SK-N-DZ (cell line): ENCODE results near the gene RNF217.
"Not testable (repeated sequence)": the region's sequence is repeated elsewhere in the genome, so short reads cannot be mapped to it uniquely, and the experiment has no call there.

ENCODE experiments used
- DNase-seq: peaks from one replicate; pipeline ENCODE4 v3.0.0-alpha.2; 2015; ENCODE audit warnings: low spot score

The RNF217 gene

DNA sequence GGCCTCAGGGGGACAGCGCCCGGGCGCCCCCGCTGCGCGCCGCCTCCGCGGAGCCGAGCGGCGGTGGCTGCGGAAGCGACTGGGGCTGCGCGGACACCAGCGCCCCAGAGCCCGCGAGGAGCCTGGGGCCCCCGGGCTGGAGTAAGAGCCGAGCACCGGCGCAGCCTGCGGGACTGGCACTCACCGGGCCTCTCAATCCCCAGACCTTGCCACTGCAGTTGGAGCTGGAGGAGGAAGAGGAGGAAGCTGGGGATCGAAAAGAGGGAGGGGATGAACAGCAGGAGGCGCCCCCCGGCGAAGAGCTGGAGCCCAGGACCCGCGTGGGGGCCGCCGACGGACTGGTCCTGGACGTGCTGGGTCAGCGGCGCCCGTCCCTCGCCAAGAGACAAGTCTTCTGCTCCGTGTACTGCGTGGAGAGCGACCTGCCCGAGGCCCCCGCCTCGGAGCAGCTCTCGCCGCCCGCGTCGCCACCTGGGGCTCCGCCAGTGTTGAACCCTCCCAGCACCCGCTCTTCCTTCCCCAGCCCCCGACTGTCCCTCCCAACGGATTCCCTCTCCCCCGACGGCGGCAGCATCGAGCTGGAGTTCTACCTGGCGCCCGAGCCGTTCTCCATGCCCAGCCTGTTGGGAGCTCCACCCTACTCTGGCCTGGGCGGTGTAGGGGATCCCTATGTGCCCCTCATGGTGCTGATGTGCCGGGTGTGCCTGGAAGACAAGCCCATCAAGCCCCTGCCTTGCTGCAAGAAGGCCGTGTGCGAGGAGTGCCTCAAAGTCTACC is 590 bp downstream of the RNF217 start:
- peak; percentile 25 for DNase-seq

DNA sequence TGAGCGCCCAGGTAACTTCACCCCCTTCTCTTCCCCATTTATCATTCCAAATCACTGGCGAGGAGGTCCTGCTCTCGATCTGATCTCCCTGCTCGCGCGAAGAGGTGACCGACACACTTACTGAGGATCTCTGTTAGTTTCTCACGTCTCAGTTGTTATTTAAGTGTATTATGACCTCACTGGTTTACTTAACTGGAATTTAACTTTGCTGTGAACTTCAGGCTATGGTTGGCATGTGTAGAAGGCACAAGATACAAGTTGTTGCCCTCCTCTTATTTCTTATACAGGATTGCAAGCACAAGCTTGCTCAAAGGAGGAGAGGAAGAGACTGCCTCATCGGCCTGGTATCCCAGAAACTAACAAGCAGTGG is 1.2 kb downstream of the RNF217 start:
- peak; percentile 5 for DNase-seq

DNA sequence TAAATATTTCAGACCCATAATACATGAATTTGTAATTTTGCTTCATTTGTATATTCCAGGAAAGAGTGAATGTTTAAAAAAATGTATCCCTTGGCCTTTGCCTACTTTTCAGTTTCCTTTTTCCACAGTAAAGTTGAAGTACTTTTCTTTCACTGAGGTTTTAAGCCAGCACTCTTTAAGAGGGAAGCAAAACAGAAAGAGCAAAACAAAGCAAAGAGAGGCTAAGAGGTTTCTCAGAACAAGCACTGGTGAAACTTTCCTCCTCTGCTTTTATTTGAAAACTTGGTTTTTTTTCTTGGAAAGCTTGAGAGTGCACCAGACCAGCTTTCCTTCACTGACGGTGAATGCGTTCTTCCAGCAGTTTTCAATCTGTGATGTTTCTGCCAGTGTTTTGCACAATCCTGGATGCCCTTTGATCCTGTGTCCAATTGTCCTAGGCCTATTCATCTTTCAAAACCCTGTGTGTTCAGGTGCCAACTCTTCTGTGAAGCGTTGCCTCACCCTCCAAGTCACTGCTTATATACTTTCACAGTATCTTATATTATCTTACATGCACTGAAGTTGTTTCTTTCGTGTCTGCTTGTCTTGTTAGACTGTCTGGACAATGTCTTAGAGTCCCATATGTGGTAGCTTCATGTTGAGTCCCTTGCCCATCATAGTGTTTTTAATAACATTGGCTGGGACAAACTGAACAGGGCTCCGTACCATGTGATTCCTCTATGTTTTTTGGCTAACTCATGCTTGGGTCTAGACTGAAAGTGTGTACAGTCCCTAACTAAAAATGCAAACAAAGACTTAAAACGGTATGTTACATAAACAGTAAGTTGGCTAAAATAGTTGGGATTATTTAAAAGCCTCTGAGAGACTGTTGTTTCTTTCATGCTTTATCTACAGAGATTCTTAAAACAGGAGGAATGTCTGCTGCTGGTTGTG is 1.9 kb downstream of the RNF217 start:
- DNase-seq: peak; percentile 27

DNA sequence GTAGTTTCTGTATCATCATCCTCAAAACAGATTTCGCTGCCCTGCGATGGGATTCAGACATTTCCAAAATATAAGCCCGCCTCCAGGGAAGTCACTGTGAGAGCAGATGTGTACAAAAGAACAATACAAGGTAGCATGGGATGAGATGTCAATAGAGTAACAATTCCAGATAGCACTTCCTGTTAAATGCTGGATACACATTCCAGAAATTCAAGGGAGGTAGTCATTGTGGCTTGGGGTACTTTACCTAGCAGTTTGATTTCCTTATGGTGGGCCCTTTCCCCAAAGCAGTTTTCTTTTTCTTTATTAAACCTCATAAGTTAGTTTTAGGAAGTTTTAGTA is 2.5 kb downstream of the RNF217 start:
- DNase-seq: no peak

DNA sequence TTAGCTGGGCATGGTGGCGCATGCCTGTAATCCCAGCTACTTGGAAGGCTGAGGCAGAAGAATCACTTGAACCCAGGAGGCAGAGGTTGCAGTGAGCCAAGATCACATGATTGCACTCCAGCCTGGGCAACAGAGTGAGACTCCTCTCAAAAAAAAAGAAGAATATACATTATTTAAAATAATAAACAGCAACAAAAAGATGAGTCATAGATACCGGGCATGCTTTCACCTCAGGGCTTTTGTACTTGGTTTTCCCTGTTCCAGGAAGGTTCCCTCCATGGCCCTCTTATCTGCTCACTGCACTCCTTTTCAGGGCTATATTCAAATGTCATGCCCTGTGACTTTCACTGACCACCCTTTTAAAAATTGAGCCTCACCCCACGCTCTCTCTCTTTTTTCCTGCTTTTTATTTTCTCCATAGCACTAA is 3.2 kb downstream of the RNF217 start:
- DNase-seq: not testable (repeated sequence)

DNA sequence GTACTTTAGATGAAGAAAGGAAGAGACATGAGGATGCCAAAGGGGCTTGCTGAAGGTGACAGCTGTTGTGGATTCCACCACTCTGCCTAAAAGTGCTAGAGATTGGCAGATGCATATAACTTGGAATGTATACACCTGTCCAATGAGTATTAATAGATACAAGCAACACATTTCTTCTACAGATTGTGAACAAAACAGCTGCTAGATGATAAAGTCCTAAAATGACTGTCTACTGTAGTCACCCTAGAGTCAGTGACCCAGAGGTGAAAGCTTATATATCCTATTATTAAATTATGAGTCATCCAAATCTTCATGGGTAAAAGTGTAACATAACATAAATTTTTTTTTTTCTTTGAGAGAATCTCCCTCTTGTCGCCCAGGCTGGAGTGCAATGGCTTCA is 5.2 kb downstream of the RNF217 start:
- DNase-seq: no peak

DNA sequence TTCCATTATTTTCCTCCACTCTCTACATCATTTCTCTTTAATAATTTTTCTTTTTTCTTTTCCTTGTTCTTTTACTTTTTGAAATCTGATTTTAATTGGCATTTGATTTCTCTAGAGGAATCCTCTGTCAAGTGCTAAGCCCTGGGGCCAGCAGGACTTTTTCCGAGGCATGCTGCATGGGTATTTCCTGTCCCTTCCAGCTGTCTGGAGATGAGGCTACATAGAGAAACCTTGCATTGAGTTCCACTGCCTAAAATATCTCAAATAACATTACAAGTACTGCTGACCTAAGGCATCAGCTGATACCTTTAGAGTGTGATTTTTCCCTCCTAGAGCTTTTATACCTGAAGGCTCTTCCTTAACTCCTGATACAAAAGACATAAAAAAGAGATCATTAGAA is 6.2 kb downstream of the RNF217 start:
- DNase-seq: no peak

DNA sequence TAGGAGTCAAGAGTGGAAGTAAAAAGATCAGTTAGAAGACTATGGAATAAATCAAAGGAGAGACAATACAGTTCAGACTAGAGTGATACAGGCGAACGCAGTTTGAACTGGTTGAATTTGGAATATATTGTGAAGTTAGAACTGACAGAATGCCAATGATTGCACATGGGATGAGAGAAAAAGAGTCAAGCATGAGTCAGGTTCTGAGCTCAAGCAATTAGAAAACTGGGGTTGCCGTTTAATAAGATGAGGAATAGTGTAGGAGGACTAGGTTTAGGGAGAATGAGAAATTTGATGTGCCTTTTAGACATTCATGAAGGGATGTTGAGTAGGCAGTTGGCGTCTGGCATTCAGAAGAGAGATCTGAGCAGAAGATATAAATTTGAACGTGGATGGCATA is 8.0 kb downstream of the RNF217 start:
- no peak for DNase-seq

DNA sequence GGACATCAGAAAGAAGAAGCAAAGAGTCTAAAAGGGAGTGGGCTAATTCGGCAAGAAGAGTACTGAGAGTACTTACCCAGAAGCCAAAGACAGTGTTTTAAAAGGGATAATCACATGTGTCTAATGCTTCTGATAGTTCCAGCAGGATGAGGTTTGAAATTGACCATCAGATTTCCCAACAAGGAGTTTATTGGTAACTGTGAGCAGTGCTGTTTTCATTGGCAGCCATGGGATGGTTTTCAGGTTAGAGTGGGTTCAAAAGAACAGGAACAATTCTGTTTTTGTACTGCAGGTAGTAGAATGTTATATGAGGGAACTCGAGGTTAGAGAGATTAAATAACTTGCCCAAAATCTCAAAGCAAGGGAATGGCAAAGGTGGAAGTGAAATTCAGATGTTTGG is 8.5 kb downstream of the RNF217 start:
- no peak for DNase-seq

DNA sequence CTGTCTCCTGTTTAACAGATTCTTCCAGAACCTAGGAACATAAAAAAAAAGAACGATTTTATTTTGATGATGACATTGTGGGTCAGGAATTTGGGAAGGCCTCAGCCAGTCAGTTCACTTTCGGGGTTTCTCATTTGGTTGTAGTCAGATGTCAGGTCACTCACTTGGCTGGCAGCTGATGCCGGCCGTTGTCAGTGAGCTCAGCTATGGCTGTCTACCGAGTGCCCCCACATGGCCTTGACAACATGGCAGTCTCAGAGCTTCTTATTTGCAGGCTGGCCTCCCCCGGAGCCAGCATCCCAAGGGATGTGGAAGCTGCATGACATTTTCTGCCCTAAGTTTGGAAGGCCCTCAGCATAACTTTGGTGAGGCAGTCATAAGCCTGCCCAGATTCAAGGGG is 11.5 kb downstream of the RNF217 start:
- DNase-seq: no peak

DNA sequence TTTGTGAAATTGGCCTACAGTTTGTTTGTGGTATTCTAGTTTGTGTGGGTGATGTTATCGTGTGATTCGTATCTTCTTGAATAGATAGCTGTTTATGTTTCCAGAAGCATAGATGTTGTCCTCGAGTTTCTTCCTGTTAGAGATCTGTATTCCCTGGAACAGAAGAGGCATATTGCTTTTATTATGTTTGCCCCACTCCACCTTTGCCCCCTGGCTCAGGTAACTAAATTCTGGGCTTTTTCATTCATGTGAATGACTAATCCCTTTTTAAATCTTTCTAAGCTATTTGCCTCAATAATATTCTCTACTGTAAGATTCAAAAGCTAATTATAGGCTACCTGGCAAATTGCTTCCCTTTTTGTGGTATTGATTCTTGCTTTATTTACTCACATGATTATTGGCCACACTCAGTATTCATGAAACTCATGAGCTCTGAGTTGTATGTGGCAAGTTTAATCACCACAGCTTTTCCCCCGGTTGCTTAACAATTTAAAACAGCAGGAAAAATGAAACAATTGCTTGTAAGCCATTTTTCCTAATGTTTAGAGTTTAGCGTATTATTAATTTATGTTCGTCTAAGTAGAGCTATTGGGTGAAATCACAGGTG is 12.6 kb downstream of the RNF217 start:
- no peak for DNase-seq

DNA sequence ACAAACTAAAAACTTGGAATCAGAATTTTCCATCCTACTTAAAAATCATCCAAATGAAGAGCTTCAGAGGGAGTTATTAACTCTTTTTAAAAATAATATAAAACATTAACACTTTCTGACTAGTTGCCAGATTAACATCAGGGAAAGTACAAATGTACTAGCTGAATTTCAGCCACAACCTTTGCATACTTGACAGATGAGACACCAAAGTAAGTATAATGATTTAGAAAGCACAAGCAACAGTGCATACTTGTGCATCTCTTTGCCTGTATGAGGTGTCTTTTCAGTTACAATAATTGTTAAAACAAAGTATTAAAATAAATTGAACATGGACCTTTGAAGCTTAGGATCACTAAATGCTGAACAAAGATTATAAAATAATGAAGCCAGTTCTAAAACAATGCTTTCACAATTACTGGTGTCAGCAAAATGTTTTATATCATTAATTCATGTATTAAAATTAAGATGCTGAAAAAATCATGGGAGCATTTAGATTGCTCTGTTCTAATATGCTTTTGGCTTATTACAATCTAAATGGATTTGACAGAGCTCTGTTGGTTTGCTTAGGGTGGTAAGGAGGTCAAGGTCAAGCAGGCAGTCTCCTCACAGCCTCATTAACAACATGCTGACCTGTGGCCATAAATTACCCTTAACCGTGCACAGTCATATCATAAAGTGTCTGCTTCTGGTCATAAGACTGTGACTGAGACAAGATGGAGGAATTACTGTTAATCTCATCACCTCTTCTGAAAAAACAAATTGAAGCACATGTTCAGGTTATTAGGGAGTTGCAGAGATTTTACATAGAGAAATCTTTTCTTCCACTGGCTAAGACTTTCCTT is 15.1 kb downstream of the RNF217 start:
- DNase-seq: peak; percentile 51

DNA sequence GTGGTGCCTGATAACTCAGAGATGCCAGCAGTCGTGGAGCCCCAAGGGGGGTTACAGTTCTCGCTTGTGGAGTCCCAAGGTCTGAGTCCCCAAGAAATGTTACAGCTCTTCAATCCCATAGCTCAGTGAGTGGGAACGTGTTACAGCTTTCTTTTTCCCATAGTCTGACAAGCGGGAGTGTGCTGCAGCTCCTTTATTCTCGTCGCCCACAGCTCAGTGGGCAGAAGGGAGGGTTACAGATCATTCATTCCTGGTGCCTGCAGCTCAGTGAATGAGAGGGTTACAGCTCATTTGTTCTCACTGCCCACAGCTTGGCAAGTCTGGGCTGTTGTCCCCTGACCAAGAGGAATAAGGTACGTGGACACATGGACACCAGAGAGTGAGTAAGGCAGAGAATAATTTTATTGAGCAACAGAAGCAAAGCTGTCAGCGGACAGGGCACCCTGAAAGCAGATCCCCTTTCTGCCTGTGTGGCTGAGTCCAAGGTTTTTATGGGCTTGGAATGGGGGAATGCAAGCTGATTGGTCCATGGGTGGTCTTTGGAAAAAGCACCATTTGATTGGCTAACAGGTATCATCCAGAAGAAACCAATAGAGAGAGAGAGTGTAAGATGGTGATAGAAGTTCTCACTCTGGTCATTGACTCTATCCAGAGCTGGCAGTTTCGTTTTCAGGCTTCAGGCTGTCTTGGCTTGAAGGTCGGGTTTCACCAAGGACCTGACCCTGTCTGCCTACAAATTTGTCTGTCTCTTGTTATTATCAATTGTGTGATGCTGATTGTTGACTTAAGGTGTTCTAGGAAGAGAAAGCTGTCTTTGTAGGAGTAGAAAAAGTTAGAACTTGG is 16.4 kb downstream of the RNF217 start:
- no peak for DNase-seq

DNA sequence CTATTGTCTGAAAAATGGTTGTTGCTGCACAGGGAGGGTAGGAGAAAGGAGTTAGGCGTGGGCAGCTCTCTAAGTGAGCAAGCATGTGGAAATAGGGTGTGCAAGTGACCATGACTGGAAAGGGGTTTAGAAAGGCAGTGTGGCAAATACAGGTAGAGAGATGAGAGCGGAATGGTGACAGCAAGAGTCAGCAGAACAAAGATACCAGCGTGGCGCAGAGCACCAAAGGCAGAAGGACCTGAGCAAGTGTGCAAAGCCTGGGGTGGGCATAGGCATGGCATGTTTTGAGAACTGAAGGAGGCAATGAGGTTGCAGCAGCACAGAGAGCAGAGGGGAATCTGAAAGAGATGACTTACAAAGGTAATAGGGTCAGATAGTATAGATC is 17.0 kb downstream of the RNF217 start:
- DNase-seq: no peak

DNA sequence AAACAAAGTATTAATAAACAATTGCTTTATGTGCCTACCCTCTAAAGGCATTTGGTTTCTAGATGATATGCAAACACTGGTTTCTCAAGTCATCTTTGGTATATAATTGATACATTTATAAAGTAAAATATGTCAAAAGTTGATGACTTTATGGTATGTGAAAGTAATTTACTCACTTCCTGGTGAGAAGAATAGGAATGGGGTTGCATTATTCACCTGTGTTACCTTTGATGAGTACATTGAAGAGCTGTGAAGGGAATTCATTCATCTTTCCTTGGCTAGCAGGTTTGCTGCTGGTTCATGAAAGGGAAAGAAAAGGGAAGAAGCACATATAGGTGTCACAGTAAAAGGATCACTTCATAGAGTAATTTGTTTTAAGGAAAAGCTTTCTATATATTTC is 20.4 kb downstream of the RNF217 start:
- DNase-seq: no peak

DNA sequence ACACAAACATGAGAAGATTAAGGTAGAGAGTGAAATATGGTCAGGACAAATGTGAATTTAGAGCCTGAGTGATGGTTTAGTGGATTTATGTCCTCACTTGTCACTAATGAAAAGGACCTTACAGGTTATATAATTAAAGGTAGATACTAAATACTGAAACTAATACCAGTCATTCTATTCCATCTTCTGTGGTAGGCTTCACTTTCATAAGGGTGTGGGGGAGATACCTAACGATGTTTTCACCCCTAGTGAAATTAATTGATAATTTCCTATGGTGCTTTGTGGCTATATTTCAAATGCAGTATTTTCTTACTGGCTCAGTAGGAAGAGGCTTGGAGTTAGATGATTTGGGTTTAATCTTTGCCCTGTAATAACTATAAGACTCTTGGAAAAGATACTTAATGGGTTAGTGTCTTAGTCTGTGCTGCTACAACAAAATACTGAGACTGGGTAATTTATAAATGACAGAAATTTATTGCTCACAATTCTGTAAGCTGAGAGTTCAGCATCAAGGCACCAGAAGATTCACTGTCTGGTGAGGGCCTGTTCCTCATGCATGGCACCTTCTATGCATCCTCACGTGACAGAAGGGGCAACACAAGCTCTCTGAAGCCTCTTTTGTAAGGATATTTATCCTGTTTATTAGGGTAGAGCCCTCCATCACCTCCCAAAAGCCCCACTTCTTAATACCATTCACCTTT is 21.3 kb downstream of the RNF217 start:
- DNase-seq: no peak

DNA sequence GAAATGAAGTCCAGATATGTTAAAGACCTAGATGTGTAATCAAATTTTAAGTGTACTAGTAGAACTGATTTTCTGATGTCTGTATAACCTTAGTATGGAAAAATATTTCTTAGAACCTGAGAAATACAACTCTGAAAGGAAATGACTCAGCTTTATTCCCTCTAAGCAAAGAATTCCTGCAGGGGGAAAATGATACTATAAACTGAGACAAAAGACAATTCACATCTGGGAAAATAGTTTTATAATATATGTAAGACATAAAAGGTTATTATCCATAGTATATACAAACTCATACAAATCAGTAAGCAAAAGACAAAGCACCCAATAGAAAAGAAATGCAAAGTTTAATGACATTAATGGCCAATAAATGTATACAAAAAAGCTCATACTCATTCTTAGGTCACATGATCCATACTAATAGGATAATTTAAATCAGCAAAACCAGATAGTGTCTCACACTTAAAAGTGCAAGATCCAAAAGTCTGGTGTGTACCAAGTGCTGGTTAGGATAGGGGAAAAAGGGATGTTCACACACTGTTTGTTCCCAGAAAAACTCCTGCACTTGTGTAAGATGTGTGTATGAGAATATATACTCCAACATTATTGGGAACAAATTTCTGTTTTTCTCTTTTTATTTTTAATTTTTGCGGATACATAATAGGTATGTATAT is 22.6 kb downstream of the RNF217 start:
- DNase-seq: no peak

DNA sequence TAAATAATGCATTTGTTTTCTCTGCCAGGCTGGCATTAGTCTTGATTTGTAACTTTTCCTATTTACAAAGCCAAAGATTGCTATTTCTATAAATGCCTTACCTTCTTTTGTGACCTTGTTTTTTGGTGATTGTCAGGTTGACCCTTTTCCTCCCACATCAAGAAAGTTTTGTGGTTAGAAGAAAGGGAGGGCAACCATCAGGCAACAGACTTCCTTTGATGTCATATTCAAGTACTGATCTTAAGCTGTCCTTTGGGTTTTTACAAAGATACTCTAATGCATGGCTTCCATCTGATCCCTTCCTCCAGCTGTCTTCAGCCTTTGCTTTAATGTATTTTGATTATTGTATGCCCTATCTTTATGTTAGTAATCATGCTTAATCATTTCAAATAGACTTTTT is 23.9 kb downstream of the RNF217 start:
- no peak for DNase-seq

DNA sequence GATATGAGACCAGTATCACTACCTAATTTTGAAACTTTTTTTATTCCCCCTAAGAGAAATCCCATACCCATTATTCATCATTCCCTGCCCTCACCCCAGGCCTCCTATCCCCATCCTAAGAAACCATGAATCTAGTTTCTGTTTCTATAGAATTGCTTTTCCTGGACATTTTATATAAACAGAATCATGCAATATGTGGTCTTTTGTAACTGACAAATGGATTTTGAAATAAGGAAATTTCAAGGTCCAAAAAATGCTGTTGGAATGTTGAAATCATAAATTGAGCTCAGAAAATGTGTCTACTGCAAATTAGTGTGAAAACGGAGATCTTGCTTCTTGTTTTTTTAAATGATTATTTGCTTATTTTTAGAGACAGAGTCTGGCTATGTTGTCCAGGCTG is 25.1 kb downstream of the RNF217 start:
- DNase-seq: no peak
